ENCODE results near the gene PLEKHA8.

PLEKHA8 gene

DNA sequence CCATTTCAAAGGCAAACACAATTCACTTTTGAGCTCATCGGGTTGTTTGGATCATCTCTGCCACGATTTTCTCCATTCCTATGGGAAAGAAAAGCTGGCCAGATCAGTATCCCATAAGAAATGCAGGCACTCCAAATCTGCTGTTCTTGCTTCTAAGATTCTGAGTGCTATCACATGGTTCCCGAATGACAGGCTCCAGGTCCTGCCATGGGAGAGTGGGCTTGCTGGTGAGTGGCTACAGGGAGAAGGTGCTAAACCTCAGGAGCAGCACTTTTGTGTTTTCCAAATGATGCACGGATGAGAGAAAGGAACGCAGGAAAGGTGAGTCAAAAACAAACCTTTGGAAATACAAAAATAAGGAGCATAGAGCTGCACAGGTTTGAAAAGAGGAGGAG is 138.6 kb downstream of the PLEKHA8 start:
- Histone ChIP-seq H3K4me1 (ENCODE audit: control insufficient read depth, insufficient read depth, low read length, unreplicated experiment) (peaks cover 46% of the 10 kb centered on the region), H3K36me3 (ENCODE audit: insufficient read depth, low read length) (no peaks in the 10 kb centered on the region), H2AFZ (ENCODE audit: low read length, unreplicated experiment) (no peak overlapping the region), H3K79me2 (ENCODE audit: control insufficient read depth, insufficient read depth, low read length, unreplicated experiment) (peaks cover 3% of the 10 kb centered on the region), H3K27me3 (ENCODE audit: insufficient read depth, low read length) (no peaks in the 10 kb centered on the region), H3K4me3 (ENCODE audit: low read depth, low read length) (no peak overlapping the region), H3K27ac (ENCODE audit: low read depth, low read length) (no peak overlapping the region)

GRCh38 chr7:30167901-30168300 is 139.7 kb downstream of the PLEKHA8 start:
- peaks cover 3% of the 10 kb centered on the region for H3K79me2 ChIP-seq (ENCODE audit: control insufficient read depth, insufficient read depth, low read length, unreplicated experiment)
- H3K27ac ChIP-seq (ENCODE audit: low read depth, low read length), result no peak overlapping the region
- peaks cover 49% of the 10 kb centered on the region for H3K4me1 ChIP-seq (ENCODE audit: control insufficient read depth, insufficient read depth, low read length, unreplicated experiment)
- no peaks in the 10 kb centered on the region for H3K27me3 ChIP-seq (ENCODE audit: insufficient read depth, low read length)
- H3K4me3 ChIP-seq (ENCODE audit: low read depth, low read length), result no peak overlapping the region
- H3K36me3 ChIP-seq (ENCODE audit: insufficient read depth, low read length), result no peaks in the 10 kb centered on the region
- H2AFZ ChIP-seq (ENCODE audit: low read length, unreplicated experiment), result no peak overlapping the region

DNA sequence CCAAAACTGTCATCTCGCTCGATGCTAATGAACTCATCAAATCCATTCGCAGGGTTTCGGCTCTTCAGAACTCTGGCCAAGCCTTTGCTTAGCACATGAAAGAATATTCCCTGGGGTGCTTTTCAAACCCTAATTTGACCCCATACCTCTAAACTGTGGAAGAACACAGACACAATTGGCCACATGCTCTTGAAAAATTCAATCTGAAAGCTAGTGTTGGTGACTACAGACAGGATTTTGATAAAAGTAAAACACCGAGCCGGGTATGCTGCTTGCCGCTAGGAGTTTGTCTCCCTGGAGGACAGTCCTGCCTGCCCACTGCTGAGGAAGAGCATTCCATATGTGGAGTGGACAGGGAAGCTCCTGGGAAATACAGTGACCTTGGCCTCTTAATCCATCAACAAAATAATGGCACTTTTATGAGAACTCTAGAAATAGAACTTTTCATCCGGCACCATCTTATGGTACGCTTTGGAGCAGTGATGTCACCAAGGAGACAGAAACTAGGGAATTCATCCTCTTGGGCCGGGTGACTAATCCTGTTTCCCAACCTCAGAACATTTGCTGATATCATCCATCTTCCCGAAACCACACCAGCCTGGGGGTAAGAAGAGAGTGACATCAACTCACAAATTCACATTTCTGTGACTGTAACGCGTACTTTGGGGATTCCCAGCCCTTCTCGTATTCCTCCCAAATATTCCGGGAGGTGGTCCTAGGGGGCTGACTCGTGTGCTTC is 140.8 kb downstream of the PLEKHA8 start:
- Histone ChIP-seq H3K27me3 (ENCODE audit: insufficient read depth, low read length) (no peaks in the 10 kb centered on the region), H3K27ac (ENCODE audit: low read depth, low read length) (peak overlapping the region; percentile 86), H3K4me3 (ENCODE audit: low read depth, low read length) (peak overlapping the region; percentile 28; the same call in 1 of the 2 replicates), H3K4me1 (ENCODE audit: control insufficient read depth, insufficient read depth, low read length, unreplicated experiment) (peaks cover 45% of the 10 kb centered on the region), H2AFZ (ENCODE audit: low read length, unreplicated experiment) (peak overlapping the region; percentile 10), H3K79me2 (ENCODE audit: control insufficient read depth, insufficient read depth, low read length, unreplicated experiment) (no peaks in the 10 kb centered on the region), H3K36me3 (ENCODE audit: insufficient read depth, low read length) (no peaks in the 10 kb centered on the region)

DNA sequence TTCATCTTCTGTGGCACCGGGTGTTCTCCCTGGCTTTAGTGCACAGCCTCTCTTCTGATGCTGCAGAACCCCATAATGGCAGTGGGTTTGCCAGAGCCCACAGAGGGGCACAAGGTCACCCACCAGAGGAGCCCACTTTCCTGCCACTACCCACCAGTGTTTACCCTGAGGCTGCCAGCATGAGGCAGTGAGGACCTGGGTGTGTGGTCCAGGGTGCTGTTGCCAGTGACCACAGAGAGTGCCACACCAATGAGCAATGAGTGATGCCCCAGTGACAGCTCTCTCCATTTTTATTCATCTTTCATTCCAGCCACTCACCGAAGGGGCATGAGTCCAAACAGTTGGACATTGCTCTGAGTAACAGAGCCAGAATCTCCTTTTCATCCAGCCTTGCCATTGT is 141.4 kb downstream of the PLEKHA8 start:
- Histone ChIP-seq H3K27me3 (ENCODE audit: insufficient read depth, low read length) (no peaks in the 10 kb centered on the region), H3K4me1 (ENCODE audit: control insufficient read depth, insufficient read depth, low read length, unreplicated experiment) (peaks cover 45% of the 10 kb centered on the region), H3K4me3 (ENCODE audit: low read depth, low read length) (peak overlapping the region; percentile 28; the same call in 1 of the 2 replicates), H2AFZ (ENCODE audit: low read length, unreplicated experiment) (no peak overlapping the region), H3K79me2 (ENCODE audit: control insufficient read depth, insufficient read depth, low read length, unreplicated experiment) (no peaks in the 10 kb centered on the region), H3K36me3 (ENCODE audit: insufficient read depth, low read length) (no peaks in the 10 kb centered on the region), H3K27ac (ENCODE audit: low read depth, low read length) (peak overlapping the region; percentile 86)

DNA sequence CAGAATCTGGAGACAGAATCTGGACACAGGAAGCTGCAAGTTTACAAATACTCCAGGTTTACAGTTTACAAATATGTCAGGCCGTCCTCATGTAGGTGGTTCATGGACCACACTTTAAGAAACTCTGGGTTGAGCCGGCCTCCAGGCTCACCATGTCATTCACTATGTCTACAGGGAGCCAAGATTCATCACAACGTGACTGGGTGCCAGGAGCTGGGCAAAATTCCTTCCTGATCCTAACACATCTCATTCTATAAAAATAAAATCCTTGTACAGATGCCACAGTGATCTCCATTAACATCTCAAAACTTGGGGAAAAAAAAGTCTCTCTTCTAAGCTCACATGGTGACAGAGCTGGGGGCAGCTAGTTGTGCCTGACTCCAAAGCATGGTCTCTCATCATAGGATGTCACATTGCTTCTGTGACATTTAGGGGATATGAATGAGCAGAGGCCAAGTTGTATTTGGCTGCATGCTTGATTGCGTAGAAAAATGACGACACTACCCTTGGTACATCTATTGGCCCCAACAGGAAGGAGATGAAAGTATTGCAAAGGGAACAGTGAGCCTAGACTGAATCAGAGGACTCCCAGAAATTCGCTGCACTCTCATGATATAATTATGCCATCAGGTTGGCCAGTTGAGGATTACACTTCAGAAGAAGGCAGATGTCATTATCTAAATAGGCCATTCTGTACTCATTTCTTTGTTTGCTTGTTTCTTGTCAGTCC is 142.4 kb downstream of the PLEKHA8 start:
- Histone ChIP-seq H3K79me2 (ENCODE audit: control insufficient read depth, insufficient read depth, low read length, unreplicated experiment) (no peaks in the 10 kb centered on the region), H3K4me1 (ENCODE audit: control insufficient read depth, insufficient read depth, low read length, unreplicated experiment) (peaks cover 45% of the 10 kb centered on the region), H3K36me3 (ENCODE audit: insufficient read depth, low read length) (no peaks in the 10 kb centered on the region), H3K27me3 (ENCODE audit: insufficient read depth, low read length) (no peaks in the 10 kb centered on the region), H3K27ac (ENCODE audit: low read depth, low read length) (peak overlapping the region; percentile 5; the same call in 1 of the 2 replicates), H2AFZ (ENCODE audit: low read length, unreplicated experiment) (no peak overlapping the region), H3K4me3 (ENCODE audit: low read depth, low read length) (no peak overlapping the region)

GRCh38 chr7:30171766-30172447 is 143.7 kb downstream of the PLEKHA8 start:
- no peaks in the 10 kb centered on the region for H3K36me3 ChIP-seq (ENCODE audit: insufficient read depth, low read length)
- H3K4me3 ChIP-seq (ENCODE audit: low read depth, low read length), result no peak overlapping the region
- peaks cover 45% of the 10 kb centered on the region for H3K4me1 ChIP-seq (ENCODE audit: control insufficient read depth, insufficient read depth, low read length, unreplicated experiment)
- H3K27me3 ChIP-seq (ENCODE audit: insufficient read depth, low read length), result no peaks in the 10 kb centered on the region
- no peaks in the 10 kb centered on the region for H3K79me2 ChIP-seq (ENCODE audit: control insufficient read depth, insufficient read depth, low read length, unreplicated experiment)
- no peak overlapping the region for H2AFZ ChIP-seq (ENCODE audit: low read length, unreplicated experiment)
- peak overlapping the region; percentile 3; the same call in 1 of the 2 replicates for H3K27ac ChIP-seq (ENCODE audit: low read depth, low read length)

GRCh38 chr7:30172451-30172850 is 144.2 kb downstream of the PLEKHA8 start:
- Histone ChIP-seq H2AFZ (ENCODE audit: low read length, unreplicated experiment) (no peak overlapping the region), H3K27ac (ENCODE audit: low read depth, low read length) (peak overlapping the region; percentile 3; the same call in 1 of the 2 replicates), H3K4me3 (ENCODE audit: low read depth, low read length) (no peak overlapping the region), H3K27me3 (ENCODE audit: insufficient read depth, low read length) (no peaks in the 10 kb centered on the region), H3K36me3 (ENCODE audit: insufficient read depth, low read length) (no peaks in the 10 kb centered on the region), H3K4me1 (ENCODE audit: control insufficient read depth, insufficient read depth, low read length, unreplicated experiment) (peaks cover 45% of the 10 kb centered on the region), H3K79me2 (ENCODE audit: control insufficient read depth, insufficient read depth, low read length, unreplicated experiment) (no peaks in the 10 kb centered on the region)

DNA sequence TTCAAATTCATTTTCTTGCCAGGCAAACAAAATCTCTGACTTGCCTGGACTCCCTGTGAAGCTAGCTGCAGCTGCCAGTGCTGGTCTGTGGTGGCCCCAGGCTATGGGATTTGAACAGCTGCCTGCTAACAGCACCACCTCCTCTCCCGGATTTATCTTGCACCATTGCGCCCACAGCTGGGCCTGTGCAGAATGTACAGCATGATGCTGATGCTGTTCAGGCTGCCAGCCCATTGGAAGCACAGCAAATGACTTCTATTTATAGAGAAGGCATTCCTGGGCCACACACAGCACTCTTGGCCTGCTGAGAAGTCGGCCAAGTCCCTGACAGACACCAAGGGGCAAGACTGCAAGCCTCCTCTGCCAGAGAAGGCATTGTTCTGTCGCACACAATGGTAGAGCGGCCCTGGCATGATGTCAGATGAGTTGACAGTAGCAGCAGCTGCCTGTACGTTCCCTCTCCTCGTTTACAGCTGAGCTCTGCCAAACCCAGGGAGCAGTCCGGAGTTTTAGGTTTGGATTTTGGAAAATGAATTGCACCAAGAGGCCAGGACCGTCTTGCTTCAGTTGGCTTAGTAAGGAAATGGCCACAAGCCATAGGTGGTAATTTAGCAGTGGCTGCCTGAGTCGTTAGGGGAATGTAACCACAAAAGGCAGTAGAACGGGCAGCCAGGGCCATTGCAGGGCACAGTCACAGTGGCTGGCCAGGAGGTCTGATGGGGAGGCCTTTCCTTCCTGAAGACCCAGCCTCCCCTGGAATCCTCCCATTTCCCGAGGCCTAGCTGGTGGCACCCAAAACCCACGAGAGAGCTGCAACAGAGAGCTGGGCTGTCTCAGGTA is 145.1 kb downstream of the PLEKHA8 start:
- Histone ChIP-seq H3K27me3 (ENCODE audit: insufficient read depth, low read length) (no peaks in the 10 kb centered on the region), H3K4me1 (ENCODE audit: control insufficient read depth, insufficient read depth, low read length, unreplicated experiment) (peaks cover 45% of the 10 kb centered on the region), H3K36me3 (ENCODE audit: insufficient read depth, low read length) (no peaks in the 10 kb centered on the region), H3K27ac (ENCODE audit: low read depth, low read length) (no peak overlapping the region), H3K79me2 (ENCODE audit: control insufficient read depth, insufficient read depth, low read length, unreplicated experiment) (no peaks in the 10 kb centered on the region), H3K4me3 (ENCODE audit: low read depth, low read length) (no peak overlapping the region), H2AFZ (ENCODE audit: low read length, unreplicated experiment) (no peak overlapping the region)

GRCh38 chr7:30175180-30175579 is 147.0 kb downstream of the PLEKHA8 start:
- peaks cover 32% of the 10 kb centered on the region for H3K4me1 ChIP-seq (ENCODE audit: control insufficient read depth, insufficient read depth, low read length, unreplicated experiment)
- H3K79me2 ChIP-seq (ENCODE audit: control insufficient read depth, insufficient read depth, low read length, unreplicated experiment), result no peaks in the 10 kb centered on the region
- no peaks in the 10 kb centered on the region for H3K27me3 ChIP-seq (ENCODE audit: insufficient read depth, low read length)
- no peak overlapping the region for H3K27ac ChIP-seq (ENCODE audit: low read depth, low read length)
- no peak overlapping the region for H2AFZ ChIP-seq (ENCODE audit: low read length, unreplicated experiment)
- no peaks in the 10 kb centered on the region for H3K36me3 ChIP-seq (ENCODE audit: insufficient read depth, low read length)
- no peak overlapping the region for H3K4me3 ChIP-seq (ENCODE audit: low read depth, low read length)

- Histone ChIP-seq H3K4me3 (ENCODE audit: low read depth, low read length) (no peak overlapping the region), H3K4me1 (ENCODE audit: control insufficient read depth, insufficient read depth, low read length, unreplicated experiment) (peaks cover 27% of the 10 kb centered on the region), H3K27ac (ENCODE audit: low read depth, low read length) (no peak overlapping the region), H3K36me3 (ENCODE audit: insufficient read depth, low read length) (no peaks in the 10 kb centered on the region), H3K79me2 (ENCODE audit: control insufficient read depth, insufficient read depth, low read length, unreplicated experiment) (no peaks in the 10 kb centered on the region), H3K27me3 (ENCODE audit: insufficient read depth, low read length) (no peaks in the 10 kb centered on the region), H2AFZ (ENCODE audit: low read length, unreplicated experiment) (no peak overlapping the region)
Measured at GRCh38 chr7:30175636-30176147, 147.5 kb downstream of the PLEKHA8 start.

All from ACC112 (cell line).